IPS DF 19.7 (cell line): ENCODE measurements around the gene BAIAP2L1.
"Not testable (repeated sequence)": the region's sequence is repeated elsewhere in the genome, so short reads cannot be mapped to it uniquely, and the experiment has no call there.

Source experiments
- DNase-seq: peaks from one replicate; pipeline ENCODE4 v3.0.0-alpha.2; 2013; ENCODE audit warnings: low read depth, low spot score

The BAIAP2L1 gene

GRCh38 chr7:98400542-98401340 is at the start of gene BAIAP2L1:
Gene BAIAP2L1 (minus strand): TSS chr7:98401090. CDS start chr7:98400852, 238 bp downstream.
- DNase-seq, result no peak

- no peak for DNase-seq
These were observed 47.9 kb upstream of the BAIAP2L1 start for GRCh38 chr7:98448766-98449165.

- DNase-seq, result not testable (repeated sequence)
These were observed 40.1 kb upstream of the BAIAP2L1 start for GRCh38 chr7:98440992-98441391.

- no peak for DNase-seq
These were observed 38.6 kb upstream of the BAIAP2L1 start for GRCh38 chr7:98439484-98439883.

GRCh38 chr7:98434087-98434486 is 33.2 kb upstream of the BAIAP2L1 start:
- no peak for DNase-seq

GRCh38 chr7:98429799-98430198 is 28.9 kb upstream of the BAIAP2L1 start:
- DNase-seq, result no peak

GRCh38 chr7:98423043-98423442 is 22.2 kb upstream of the BAIAP2L1 start:
- DNase-seq, result no peak

- DNase-seq, result no peak
These were observed 20.2 kb upstream of the BAIAP2L1 start for GRCh38 chr7:98420966-98421612.

- DNase-seq, result not testable (repeated sequence)
These were observed 19.1 kb upstream of the BAIAP2L1 start for GRCh38 chr7:98419988-98420387.

GRCh38 chr7:98419316-98419691 is 18.4 kb upstream of the BAIAP2L1 start:
- not testable (repeated sequence) for DNase-seq

- no peak for DNase-seq
These were observed 17.9 kb upstream of the BAIAP2L1 start for GRCh38 chr7:98418636-98419315.

GRCh38 chr7:98418271-98418635 is 17.4 kb upstream of the BAIAP2L1 start:
- DNase-seq, result no peak

- DNase-seq, result not testable (repeated sequence)
These were observed 16.8 kb upstream of the BAIAP2L1 start for GRCh38 chr7:98417604-98418270.

- DNase-seq, result no peak
These were observed 13.5 kb upstream of the BAIAP2L1 start for GRCh38 chr7:98414205-98414900.

- DNase-seq, result not testable (repeated sequence)
These were observed 12.8 kb upstream of the BAIAP2L1 start for GRCh38 chr7:98413655-98414054.

- no peak for DNase-seq
These were observed 9.0 kb upstream of the BAIAP2L1 start for GRCh38 chr7:98409843-98410242.

- DNase-seq, result not testable (repeated sequence)
These were observed 7.3 kb upstream of the BAIAP2L1 start for GRCh38 chr7:98408146-98408545.

GRCh38 chr7:98406827-98407226 is 5.9 kb upstream of the BAIAP2L1 start:
- DNase-seq, result no peak

GRCh38 chr7:98404840-98405239 is 4.0 kb upstream of the BAIAP2L1 start:
- DNase-seq, result no peak

- no peak for DNase-seq
These were observed 874 bp downstream of the BAIAP2L1 start for GRCh38 chr7:98399890-98400541.

GRCh38 chr7:98399462-98399861 is 1.4 kb downstream of the BAIAP2L1 start:
- no peak for DNase-seq
